Astrocyte of the spinal cord (primary cell): ENCODE results near the gene PMIS2.

ENCODE experiments used
- DNase-seq: peaks from one replicate; pipeline ENCODE4 v3.0.0; 2011; ENCODE audit warnings: low read depth, low spot score
- H3K4me3 ChIP-seq: 2 replicates; pipeline ENCODE4 v1.5.1; 2011; ENCODE audit warnings: low read depth, mild to moderate bottlenecking, low read length, moderate library complexity
- CTCF ChIP-seq: IDR thresholded peaks from 2 replicates; pipeline ENCODE4 v1.5.1; 2012; ENCODE audit warnings: low read depth, mild to moderate bottlenecking, low read length, inconsistent platforms
- in situ Hi-C: cut with HindIII; loops from 2 replicates; pipeline ENCODE4 v1.10.0; 2017; ENCODE audit warnings: low sequenced_read_pairs

The PMIS2 gene

GRCh38 chr19:35565016-35565856 is 20.7 kb upstream of the PMIS2 start:
- in situ Hi-C loops, result no loop called here
- no peak for TF ChIP-seq CTCF
- DNase-seq, result no peak
- H3K4me3 ChIP-seq, result no peak overlapping the region

- no peak overlapping the region for H3K4me3 ChIP-seq
- TF ChIP-seq CTCF, result no peak
- DNase-seq, result no peak
- in situ Hi-C loops, result no loop called here
These were observed 19.2 kb upstream of the PMIS2 start for GRCh38 chr19:35566738-35567137.

GRCh38 chr19:35569281-35569781 is 16.6 kb upstream of the PMIS2 start:
- TF ChIP-seq CTCF, result no peak
- in situ Hi-C loops, result no loop called here
- no peak for DNase-seq
- H3K4me3 ChIP-seq, result no peak overlapping the region

- DNase-seq, result no peak
- no peak for TF ChIP-seq CTCF
- in situ Hi-C loops, result no loop called here
- H3K4me3 ChIP-seq, result no peak overlapping the region
These were observed 14.5 kb upstream of the PMIS2 start for GRCh38 chr19:35571406-35571965.

- no peak for DNase-seq
- in situ Hi-C loops, result no loop called here
- TF ChIP-seq CTCF, result no peak
- no peak overlapping the region for H3K4me3 ChIP-seq
These were observed 8.1 kb upstream of the PMIS2 start for GRCh38 chr19:35577918-35578317.

- in situ Hi-C loops, result no loop called here
- TF ChIP-seq CTCF, result no peak
- no peak overlapping the region for H3K4me3 ChIP-seq
- no peak for DNase-seq
These were observed 7.3 kb upstream of the PMIS2 start for GRCh38 chr19:35578707-35579106.
